Adrenal gland (tissue), 12 donors: ENCODE results near the gene DHX34. TPM values are rescaled to one million over a fixed set of nuclear protein-coding genes. Genes with fewer than 3 reads are reported as not detected.
"Not testable (repeated sequence)": the region's sequence is repeated elsewhere in the genome, so short reads cannot be mapped to it uniquely, and the experiment has no call there.

Experiments
- DNase-seq, 7 donors: peaks; one replicate each; pipeline ENCODE4 v3.0.0-alpha.2; 2019 to 2020
- H3K27ac ChIP-seq, 5 donors: fragments of 200-600 bp; sonication (generic) in 4 of 5; 1 replicate in 3 of 5; 2 replicates in 2 of 5; pipeline versions ENCODE4 v1.5.1 to v1.8.0; 2016 to 2020; ENCODE audit warnings: mild to moderate bottlenecking in 1 of 5
- H3K27me3 ChIP-seq: fragments of 200-600 bp; 2 replicates; pipeline ENCODE4 v1.8.0; 2021
- H3K36me3 ChIP-seq, 2 donors: fragments of 200-600 bp; replicated peaks in 1 of 2; 1 replicate in 1 of 2; 2 replicates in 1 of 2; pipeline versions ENCODE4 v1.5.1 to v1.8.0; 2018 to 2022
- H3K4me1 ChIP-seq, 2 donors: fragments of 200-600 bp; replicated peaks in 1 of 2; 1 replicate in 1 of 2; 2 replicates in 1 of 2; pipeline versions ENCODE4 v1.5.1 to v1.8.0; 2018 to 2021
- H3K4me3 ChIP-seq, 4 donors: fragments of 200-600 bp; sonication (generic) in 3 of 4; one replicate each; pipeline ENCODE4 v1.5.1; 2016 to 2018
- H3K9me3 ChIP-seq, 3 donors: fragments of 200-600 bp; sonication (generic) in 1 of 3; replicated peaks in 1 of 3; 1 replicate in 2 of 3; 2 replicates in 1 of 3; pipeline versions ENCODE4 v1.5.1 to v1.8.0; 2016 to 2021
- CTCF ChIP-seq, 6 experiments: fragments of 450-650 bp in 4 of 6; fragments of 200-600 bp in 2 of 6; sonication (generic) in 1 of 6; IDR thresholded peaks; 1 replicate in 5 of 6; 2 replicates in 1 of 6; pipeline versions ENCODE4 v1.5.1 to v1.8.0; 2016 to 2021; ENCODE audit warnings: antibody characterized with exemption in 6 of 6, mild to moderate bottlenecking in 2 of 6, moderate library complexity in 1 of 6
- POLR2A ChIP-seq, 2 donors: fragments of 450-650 bp; IDR thresholded peaks; one replicate each; pipeline ENCODE4 v1.6.1; 2017; ENCODE audit warnings: antibody characterized with exemption in 2 of 2, mild to moderate bottlenecking in 2 of 2, moderate library complexity in 1 of 2
- WGBS, 4 donors: extraction: QIAGEN DNeasy Blood & Tissue Kit in 2 of 4; methylation state at CpG; one replicate each; pipeline versions ENCODE4 v1.1.5 to v1.1.7; 2013 to 2017; 5-methylcytosine and 5-hydroxymethylcytosine counted together
- intact Hi-C, 2 donors: fragments of 100-400 bp; cut with DNase I; formaldehyde crosslinking; loops; one replicate each; pipeline versions ENCODE4 v1.14.1 to v1.15.0; 2022 to 2023
- polyA plus RNA-seq, 3 donors: library from polyadenylated mRNA; stranded (reverse); fragments of 200-250 nt in 2 of 3; fragments of 350-450 nt in 1 of 3; fragmentation: Illumina TruSeq in 1 of 3; extraction: RNeasy Lipid Tissue Mini Kit (QIAGEN cat#74804) in 1 of 3; gene quantifications; one replicate each; pipeline ENCODE4 v1.2.3, GENCODE V29; 2013 to 2014
- total RNA-seq, 9 donors: library from RNA; depleted of rRNA in 4 of 9; stranded (reverse); fragments of >200 nt in 4 of 9; fragments of 120-200 nt in 1 of 9; fragmentation: NEBNext Ultra II Directional in 1 of 9; extraction: Animal tissue kit (Norgen Biotek cat#: 25700) in 1 of 9; gene quantifications; one replicate each; pipeline versions ENCODE4 v1.1.0 to v1.2.4, GENCODE V29; 2013 to 2023
- donor health status: healthy with polysubstance abuse.
- donor health status: Bipolar disorder and iron deficiency.
- donor health status: DM: yes; HTN: yes; CAD: no.
- donor health status: DM: no; HTN: no; CAD: no.
- donor health status: DM: no; HTN: no; CAD: no.
- donor health status: DM: yes; HTN: yes; CAD: no.

Gene DHX34
- total and polyA plus RNA-seq, 12 donors, result 5.0 to 49.7 (median 11.2) TPM

GRCh38 chr19:47344425-47344824 is 4.7 kb upstream of the DHX34 start:
- 65 to 83% (median 77%) methylated on average over 1 of the region's 1 CpG for WGBS, 4 donors
- intact Hi-C loops, result no loop called here
- DNase-seq, result no peak
- Histone ChIP-seq H3K36me3 (no peaks in the 10 kb centered on the region), H3K4me1 (peaks cover under 1 to 4% of the 10 kb centered on the region in 2 donors), H3K27me3 (no peaks in the 10 kb centered on the region), H3K4me3 (no peak overlapping the region), H3K9me3 (no peaks in the 10 kb centered on the region), H3K27ac (no peak overlapping the region)
- TF ChIP-seq CTCF (IDR thresholded peaks at IDR 0.05) (no peak), POLR2A (IDR thresholded peaks at IDR 0.05) (no peak)

- H3K36me3 ChIP-seq, DNase-seq, H3K27ac ChIP-seq, H3K27me3 ChIP-seq, intact Hi-C loops, H3K4me3 ChIP-seq, H3K9me3 ChIP-seq: not testable (repeated sequence)
- peaks cover 8 to 16% of the 10 kb centered on the region in 2 donors for H3K4me1 ChIP-seq
- 80 to 91% (median 85%) methylated on average over 6 of the region's 6 CpGs for WGBS, 4 donors
Observed at GRCh38 chr19:47346024-47346423, 3.1 kb upstream of the DHX34 start.

GRCh38 chr19:47350630-47351029 is 1.5 kb downstream of the DHX34 start:
- 77 to 90% (median 81%) methylated on average over 6 of the region's 6 CpGs for WGBS, 4 donors
- intact Hi-C loops, result no loop called here

GRCh38 chr19:47351548-47351947 is 2.4 kb downstream of the DHX34 start:
- no peak for TF ChIP-seq POLR2A (IDR thresholded peaks at IDR 0.05)
- no peak for TF ChIP-seq CTCF (IDR thresholded peaks at IDR 0.05)
- Histone ChIP-seq H3K4me1 (peaks cover 8 to 16% of the 10 kb centered on the region in 2 donors), H3K27me3 (no peaks in the 10 kb centered on the region), H3K4me3 (no peak overlapping the region), H3K36me3 (peaks cover 0 to 40% of the 10 kb centered on the region in 2 donors), H3K27ac (no peak overlapping the region), H3K9me3 (no peaks in the 10 kb centered on the region)
- no peak for DNase-seq
- intact Hi-C loops, result no loop called here
- 83 to 93% (median 88%) methylated on average over 2 to 3 of the region's 3 CpGs for WGBS, 4 donors

More at GRCh38 chr19:47350630-47351029, 1.5 kb downstream of the DHX34 start:
- Histone ChIP-seq H3K27ac (no peak overlapping the region), H3K4me1 (peaks cover 8 to 16% of the 10 kb centered on the region in 2 donors), H3K27me3 (no peaks in the 10 kb centered on the region), H3K36me3 (peaks cover 0 to 31% of the 10 kb centered on the region in 2 donors), H3K9me3 (no peaks in the 10 kb centered on the region), H3K4me3 (no peak overlapping the region)
- DNase-seq, result no peak
- TF ChIP-seq POLR2A (IDR thresholded peaks at IDR 0.05) (no peak), CTCF (IDR thresholded peaks at IDR 0.05) (no peak)

- H3K9me3 ChIP-seq, result no peaks in the 10 kb centered on the region
- peaks cover 0 to 45% of the 10 kb centered on the region in 2 donors for H3K36me3 ChIP-seq
- H3K4me1 ChIP-seq, result peaks cover 8 to 16% of the 10 kb centered on the region in 2 donors
- intact Hi-C loops, result no loop called here
- TF ChIP-seq CTCF (IDR thresholded peaks at IDR 0.05) (no peak), POLR2A (IDR thresholded peaks at IDR 0.05) (no peak)
- no peak for DNase-seq
- 45 to 71% (median 57%) methylated on average over 2 of the region's 2 CpGs for WGBS, 4 donors
- no peak overlapping the region for H3K4me3 ChIP-seq
- H3K27ac ChIP-seq, result no peak overlapping the region
- no peaks in the 10 kb centered on the region for H3K27me3 ChIP-seq
Observed at GRCh38 chr19:47352095-47352494, 3.0 kb downstream of the DHX34 start.
